NCI-H2227 treated with DMSO at 0.1 percent for 48 hours (cell line): ENCODE results near the gene BTBD1.
A peak's percentile ranks its signal among the peaks of the same experiment; 100 is the strongest.
"Not testable (repeated sequence)": the region's sequence is repeated elsewhere in the genome, so short reads cannot be mapped to it uniquely, and the experiment has no call there.

ENCODE experiments used
- DNase-seq: peaks from one replicate; lab custom pipeline; 2025; lab: John Stamatoyannopoulos, UW

The BTBD1 gene

GRCh38 chr15:83094583-83094982 is 27.5 kb upstream of the BTBD1 start:
- DNase-seq = no peak

DNA sequence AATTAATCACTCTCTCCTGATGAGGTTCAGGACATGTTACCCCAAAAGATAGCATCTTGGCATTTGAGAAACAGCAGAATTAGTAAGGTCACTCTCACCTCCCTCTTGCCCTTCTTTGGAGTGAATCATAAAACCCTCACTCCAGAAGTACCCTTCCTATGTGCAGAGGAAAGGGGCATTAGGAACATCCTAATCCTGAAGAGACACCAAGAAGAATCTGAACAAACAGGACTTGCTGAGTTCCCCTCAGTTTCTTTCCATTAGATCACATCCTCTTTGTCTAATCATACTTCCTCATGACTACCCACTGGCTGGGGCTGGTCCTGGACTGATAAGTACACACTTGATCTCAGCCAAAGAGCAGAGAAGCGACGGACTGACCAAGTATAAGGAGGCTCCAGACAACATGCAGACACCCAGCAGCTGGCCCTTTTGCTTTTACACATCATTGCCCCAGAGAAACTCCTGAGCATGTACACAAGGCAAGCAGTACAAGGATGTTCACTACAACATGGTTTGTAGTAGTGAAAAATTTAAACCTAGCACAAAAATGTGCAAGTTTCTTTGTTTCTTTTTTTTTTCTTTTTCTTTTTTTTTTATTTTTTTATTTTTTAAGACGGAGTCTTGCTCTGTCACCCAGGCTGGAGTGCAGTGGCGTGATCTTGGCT is 25.4 kb upstream of the BTBD1 start:
- DNase-seq = no peak

GRCh38 chr15:83091965-83092308 is 24.9 kb upstream of the BTBD1 start:
- not testable (repeated sequence) for DNase-seq

GRCh38 chr15:83090465-83090864 is 23.4 kb upstream of the BTBD1 start:
- DNase-seq = no peak

DNA sequence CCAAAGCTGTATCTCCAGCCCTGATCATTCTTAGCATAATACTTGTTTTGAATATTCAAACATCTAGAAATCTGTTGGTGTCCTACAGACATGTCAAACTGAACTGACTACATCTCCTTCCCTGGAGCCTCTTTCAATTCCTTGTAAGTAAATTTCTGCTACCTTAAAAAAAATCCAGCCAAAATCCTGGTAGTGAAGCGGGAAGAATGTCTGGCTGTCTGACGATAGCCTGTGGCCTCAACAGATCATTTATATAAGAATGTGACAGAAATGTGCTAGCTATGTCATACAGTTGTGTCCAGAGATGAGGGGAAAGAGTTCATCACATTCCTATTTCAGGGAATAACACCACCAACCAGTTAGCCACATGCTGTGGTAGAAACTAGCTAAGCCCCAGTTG is 21.8 kb upstream of the BTBD1 start:
- DNase-seq = no peak

- DNase-seq = no peak
Measured at GRCh38 chr15:83087576-83087975, 20.5 kb upstream of the BTBD1 start.

- not testable (repeated sequence) for DNase-seq
Measured at GRCh38 chr15:83085864-83086552, 19.0 kb upstream of the BTBD1 start.

DNA sequence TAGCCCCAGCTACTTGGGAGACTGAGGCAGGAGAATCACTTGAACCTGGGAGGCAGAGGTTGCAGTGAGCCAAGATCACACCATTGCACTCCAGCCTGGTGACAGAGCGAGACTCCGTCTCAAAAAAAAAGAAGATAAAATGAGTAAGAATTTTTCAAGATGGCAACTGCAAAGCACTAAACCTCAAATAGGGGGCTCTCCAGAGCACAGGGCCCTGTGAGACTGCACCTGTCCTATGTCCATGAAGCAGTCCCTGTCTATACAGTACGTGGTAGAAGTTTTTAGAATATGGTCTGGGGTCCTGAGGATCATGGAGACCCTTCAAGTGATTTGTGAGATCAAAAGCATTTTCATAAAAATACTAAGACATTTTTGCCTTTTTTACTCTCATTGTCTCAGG is 18.4 kb upstream of the BTBD1 start:
- not testable (repeated sequence) for DNase-seq

DNA sequence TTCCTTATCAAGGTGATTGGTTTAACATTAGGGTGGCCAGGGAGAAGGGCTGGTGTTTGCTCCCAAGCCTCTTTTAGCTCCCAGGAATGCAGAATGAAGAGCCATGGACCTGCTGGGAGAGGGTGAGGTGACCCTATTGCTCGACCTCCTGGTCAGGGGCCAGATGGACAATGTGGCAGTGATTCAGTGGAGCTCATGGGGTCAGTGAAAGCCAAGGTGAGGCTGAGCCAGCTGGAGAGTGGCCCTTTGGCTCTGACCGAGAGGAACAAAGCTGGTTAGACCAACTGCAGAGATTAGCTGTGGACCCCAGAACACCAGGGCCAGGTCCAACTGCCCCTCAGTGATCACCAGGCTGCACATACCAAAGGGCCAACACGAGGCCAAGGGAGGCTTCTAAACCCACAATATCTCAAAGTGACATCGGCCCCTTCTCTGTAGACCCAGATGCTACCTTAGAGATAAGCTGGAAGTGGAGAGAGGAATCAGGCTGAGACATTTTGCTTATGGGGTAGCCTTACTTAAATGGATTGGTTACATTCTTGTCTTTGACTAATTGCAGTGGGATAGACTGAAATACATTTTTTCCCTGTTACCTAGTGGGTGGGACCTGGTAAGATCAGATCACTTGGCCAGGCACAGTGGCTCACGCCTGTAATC is 15.8 kb upstream of the BTBD1 start:
- DNase-seq = no peak

DNA sequence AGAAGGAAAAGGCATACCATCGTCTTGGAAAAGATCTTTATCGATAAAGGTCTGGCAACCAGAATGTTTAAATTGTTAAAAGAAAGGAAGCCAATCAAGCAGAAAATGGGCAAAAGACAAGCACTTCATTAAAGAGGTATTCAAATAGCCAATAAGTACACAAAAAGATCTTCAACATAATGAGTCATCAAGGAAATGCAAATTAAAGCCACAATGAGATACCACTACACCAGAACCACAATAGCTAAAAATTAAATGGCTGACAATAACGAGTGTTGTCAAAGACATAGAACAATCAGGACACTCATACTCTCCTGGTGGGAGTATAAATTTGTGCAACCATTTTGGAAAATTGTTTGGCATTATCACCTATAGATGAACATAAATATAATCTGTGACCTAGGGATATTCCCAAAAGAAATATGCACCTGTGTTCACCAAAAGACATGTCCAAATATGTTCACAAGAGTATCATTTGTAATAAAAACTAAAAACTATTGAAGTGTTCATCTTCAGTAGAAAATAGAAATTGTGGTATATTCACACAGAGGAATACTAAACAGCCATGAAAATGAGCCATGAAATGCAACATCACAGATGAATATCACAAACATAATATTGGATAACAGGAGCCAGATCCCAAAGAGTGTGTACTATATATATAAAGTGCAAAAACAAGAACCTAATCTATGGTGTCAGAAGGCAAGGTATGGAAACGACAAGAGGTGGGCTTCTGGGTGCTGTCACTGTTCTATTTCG is 14.4 kb upstream of the BTBD1 start:
- no peak for DNase-seq

DNA sequence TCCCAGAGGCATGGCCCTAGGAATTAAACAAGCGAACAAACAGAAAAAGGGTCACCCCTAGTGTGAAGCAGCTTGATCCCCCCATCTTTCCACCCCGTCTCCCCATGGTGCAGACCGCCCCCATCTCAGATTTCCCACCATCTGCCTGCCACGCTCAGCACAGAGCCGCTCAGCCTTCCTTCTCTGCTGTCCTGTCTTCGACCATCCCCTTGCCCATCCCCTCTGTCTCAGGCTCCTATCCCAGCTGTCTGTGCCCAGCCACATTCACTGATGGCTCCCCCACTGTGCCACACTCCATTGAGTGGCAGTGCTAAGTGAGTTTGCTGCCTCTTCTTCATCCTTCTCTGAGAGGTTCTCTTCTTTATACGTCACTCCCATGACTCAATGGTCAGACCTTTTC is 11.7 kb upstream of the BTBD1 start:
- no peak for DNase-seq

- DNase-seq = peak; percentile 76
Measured at GRCh38 chr15:83077491-83078230, 10.6 kb upstream of the BTBD1 start.

DNA sequence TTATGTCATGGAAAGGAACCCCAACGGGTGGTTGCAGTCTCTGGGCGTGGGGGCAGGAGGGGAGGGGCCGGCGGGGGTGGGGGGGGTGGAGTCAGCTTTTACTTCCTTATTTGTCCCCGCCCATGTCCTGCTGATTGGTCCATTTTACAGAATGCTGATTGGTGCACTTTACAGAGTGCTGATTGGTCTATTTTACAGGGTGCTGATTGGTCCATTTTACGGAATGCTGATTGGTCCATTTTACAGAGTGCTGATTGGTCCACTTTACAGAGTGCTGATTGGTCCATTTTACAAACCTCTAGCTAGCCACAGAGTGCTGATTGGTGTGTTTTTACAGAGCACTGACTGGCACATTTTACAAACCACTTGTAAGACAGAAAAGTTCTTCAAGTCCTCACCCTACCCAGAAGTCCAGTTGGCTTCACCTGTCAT is 2.2 kb upstream of the BTBD1 start:
- DNase-seq = not testable (repeated sequence)

DNA sequence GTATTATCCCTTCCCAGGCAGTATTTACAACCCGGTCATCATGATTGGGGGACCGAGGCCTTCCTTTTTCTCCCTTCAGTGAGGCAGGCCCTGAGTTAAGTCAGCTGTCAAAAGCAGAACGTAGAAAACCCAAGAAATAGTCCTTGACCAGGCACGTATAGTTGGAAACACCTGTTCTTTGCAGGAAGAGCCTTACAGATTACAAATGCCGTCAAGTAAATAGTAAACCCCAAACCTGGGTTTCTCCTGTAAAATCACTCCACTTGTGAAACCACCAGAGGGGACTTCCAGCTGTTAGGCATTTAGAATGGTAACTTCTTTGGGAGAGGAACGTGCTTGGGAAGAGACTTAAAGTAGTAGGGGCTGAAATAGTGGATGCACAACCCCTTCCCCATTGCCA is 1.0 kb upstream of the BTBD1 start:
- DNase-seq = no peak

- no peak for DNase-seq
Measured at GRCh38 chr15:83067638-83067962, 548 bp upstream of the BTBD1 start.

- no peak for DNase-seq
Measured at GRCh38 chr15:83066034-83066733, 868 bp downstream of the BTBD1 start.

GRCh38 chr15:83065431-83065830 is 1.6 kb downstream of the BTBD1 start:
- no peak for DNase-seq

GRCh38 chr15:83064859-83065258 is 2.2 kb downstream of the BTBD1 start:
- no peak for DNase-seq

DNA sequence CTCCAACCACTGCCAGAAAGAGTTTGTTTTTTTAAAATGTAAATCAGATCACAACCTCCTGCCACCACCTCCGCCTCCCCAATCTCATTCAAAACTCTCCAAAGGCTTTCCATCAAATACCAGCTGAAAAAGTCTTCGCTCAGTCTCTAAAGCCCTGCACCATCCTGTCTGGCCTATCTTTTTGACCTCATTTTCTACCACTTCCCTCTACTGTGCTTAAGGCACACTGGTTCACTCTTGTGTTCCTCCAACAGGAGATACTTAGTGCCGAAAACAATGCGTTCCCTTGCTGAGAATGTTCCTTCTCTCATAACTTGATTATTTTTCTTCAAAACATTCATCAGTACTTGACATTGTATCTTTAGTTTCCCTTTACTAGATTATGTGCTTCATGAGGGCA is 3.5 kb downstream of the BTBD1 start:
- DNase-seq = no peak

GRCh38 chr15:83062768-83063180 is 4.3 kb downstream of the BTBD1 start:
- no peak for DNase-seq

DNA sequence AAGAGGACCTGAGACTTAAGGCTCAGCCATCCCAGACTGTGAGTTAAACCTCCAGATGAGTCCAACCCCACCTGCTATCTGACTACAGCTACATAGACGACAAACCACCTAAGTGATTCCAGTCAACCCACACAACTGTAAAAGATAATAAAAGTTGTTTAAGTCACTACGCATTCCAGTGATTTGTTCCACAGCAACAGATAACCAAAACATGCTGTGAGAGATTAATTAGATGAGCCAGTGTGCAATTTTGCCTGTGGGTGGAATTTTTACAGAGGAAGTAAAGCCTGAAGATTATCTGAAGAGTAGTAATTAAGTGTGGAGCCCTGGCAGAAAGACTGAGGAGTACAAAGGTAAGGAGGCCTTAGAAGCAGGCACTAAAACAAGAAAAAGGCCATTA is 5.4 kb downstream of the BTBD1 start:
- DNase-seq = peak; percentile 15
